HuH-7 (cell line): ENCODE data around the gene SH2D3A.
A peak's percentile ranks its signal among the peaks of the same experiment; 100 is the strongest.

Experiments
- DNase-seq: peaks from one replicate; pipeline ENCODE4 v3.0.0; 2011; ENCODE audit warnings: low spot score

The SH2D3A gene

GRCh38 chr19:6736917-6737283, 30.3 kb downstream of the SH2D3A start:
- no peak for DNase-seq

GRCh38 chr19:6736169-6736916, 30.9 kb downstream of the SH2D3A start:
- peak; percentile 76 for DNase-seq

- DNase-seq, result no peak
These were observed 31.9 kb downstream of the SH2D3A start for GRCh38 chr19:6735181-6735911.

- DNase-seq, result no peak
These were observed 33.0 kb downstream of the SH2D3A start for GRCh38 chr19:6734096-6734696.

- DNase-seq, result no peak
These were observed 33.7 kb downstream of the SH2D3A start for GRCh38 chr19:6733338-6734095.

GRCh38 chr19:6732803-6733337, 34.4 kb downstream of the SH2D3A start:
- no peak for DNase-seq

- DNase-seq, result no peak
These were observed 35.4 kb downstream of the SH2D3A start for GRCh38 chr19:6731822-6732221.

GRCh38 chr19:6730941-6731670, 36.1 kb downstream of the SH2D3A start:
- DNase-seq, result no peak

GRCh38 chr19:6730153-6730804, 37.0 kb downstream of the SH2D3A start:
- DNase-seq, result peak; percentile 76

GRCh38 chr19:6729573-6730152, 37.6 kb downstream of the SH2D3A start:
- DNase-seq, result no peak

- DNase-seq, result no peak
These were observed 38.9 kb downstream of the SH2D3A start for GRCh38 chr19:6728346-6728745.

GRCh38 chr19:6725513-6726231, 41.6 kb downstream of the SH2D3A start:
- no peak for DNase-seq

GRCh38 chr19:6724631-6725492, 42.4 kb downstream of the SH2D3A start:
- no peak for DNase-seq

- DNase-seq, result no peak
These were observed 43.5 kb downstream of the SH2D3A start for GRCh38 chr19:6723738-6724137.

- peak; percentile 44 for DNase-seq
These were observed 44.1 kb downstream of the SH2D3A start for GRCh38 chr19:6723108-6723618.

GRCh38 chr19:6721773-6722172, 45.5 kb downstream of the SH2D3A start:
- DNase-seq, result no peak

- DNase-seq, result no peak
These were observed 46.1 kb downstream of the SH2D3A start for GRCh38 chr19:6721138-6721474.

GRCh38 chr19:6720369-6721137, 46.7 kb downstream of the SH2D3A start, which contains the start of gene C3:
Gene C3, minus strand, starts transcription at chr19:6720650. Its CDS starts 61 bp downstream, at chr19:6720589.
- peak; percentile 56 for DNase-seq
